Measurements from ENCODE around the gene VCAM1. TPM values are rescaled to one million over a fixed set of nuclear protein-coding genes. Genes with fewer than 3 reads are reported as not detected.

Gene VCAM1
- total RNA-seq, 2 donors from 2014 or later = 6.4 to 7.0 TPM

DNA sequence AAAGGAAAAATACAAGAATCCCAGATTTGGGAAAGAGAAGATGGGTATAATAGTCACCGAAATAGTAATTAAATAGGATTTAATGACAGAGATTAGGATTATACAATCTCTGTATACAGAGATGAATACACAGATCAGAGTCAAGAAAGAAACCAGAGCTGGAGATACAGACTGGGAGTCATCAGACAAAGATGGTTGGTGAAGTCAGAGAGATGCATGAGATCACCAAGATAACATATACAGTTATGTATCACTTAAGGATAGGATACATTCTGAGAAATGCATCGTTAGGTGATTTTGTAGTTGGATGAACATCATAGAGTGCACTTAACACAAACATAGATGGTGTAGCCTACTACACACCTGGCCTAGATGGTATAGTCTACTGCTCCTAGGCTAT is 49.8 kb downstream of the VCAM1 start:
- no peak for DNase-seq (ENCODE audit: low spot score)
- TF ChIP-seq, protein P1, sequence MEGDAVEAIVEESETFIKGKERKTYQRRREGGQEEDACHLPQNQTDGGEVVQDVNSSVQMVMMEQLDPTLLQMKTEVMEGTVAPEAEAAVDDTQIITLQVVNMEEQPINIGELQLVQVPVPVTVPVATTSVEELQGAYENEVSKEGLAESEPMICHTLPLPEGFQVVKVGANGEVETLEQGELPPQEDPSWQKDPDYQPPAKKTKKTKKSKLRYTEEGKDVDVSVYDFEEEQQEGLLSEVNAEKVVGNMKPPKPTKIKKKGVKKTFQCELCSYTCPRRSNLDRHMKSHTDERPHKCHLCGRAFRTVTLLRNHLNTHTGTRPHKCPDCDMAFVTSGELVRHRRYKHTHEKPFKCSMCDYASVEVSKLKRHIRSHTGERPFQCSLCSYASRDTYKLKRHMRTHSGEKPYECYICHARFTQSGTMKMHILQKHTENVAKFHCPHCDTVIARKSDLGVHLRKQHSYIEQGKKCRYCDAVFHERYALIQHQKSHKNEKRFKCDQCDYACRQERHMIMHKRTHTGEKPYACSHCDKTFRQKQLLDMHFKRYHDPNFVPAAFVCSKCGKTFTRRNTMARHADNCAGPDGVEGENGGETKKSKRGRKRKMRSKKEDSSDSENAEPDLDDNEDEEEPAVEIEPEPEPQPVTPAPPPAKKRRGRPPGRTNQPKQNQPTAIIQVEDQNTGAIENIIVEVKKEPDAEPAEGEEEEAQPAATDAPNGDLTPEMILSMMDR (IDR thresholded peaks at IDR 0.05) = no peak
- Histone ChIP-seq H3K4me1 (no peaks in the 10 kb centered on the region), H3K27ac (no peak overlapping the region), H3K4me3 (no peak overlapping the region), H3K9me3 (no peaks in the 10 kb centered on the region), H3K36me3 (no peaks in the 10 kb centered on the region), H3K27me3 (no peaks in the 10 kb centered on the region)

DNA sequence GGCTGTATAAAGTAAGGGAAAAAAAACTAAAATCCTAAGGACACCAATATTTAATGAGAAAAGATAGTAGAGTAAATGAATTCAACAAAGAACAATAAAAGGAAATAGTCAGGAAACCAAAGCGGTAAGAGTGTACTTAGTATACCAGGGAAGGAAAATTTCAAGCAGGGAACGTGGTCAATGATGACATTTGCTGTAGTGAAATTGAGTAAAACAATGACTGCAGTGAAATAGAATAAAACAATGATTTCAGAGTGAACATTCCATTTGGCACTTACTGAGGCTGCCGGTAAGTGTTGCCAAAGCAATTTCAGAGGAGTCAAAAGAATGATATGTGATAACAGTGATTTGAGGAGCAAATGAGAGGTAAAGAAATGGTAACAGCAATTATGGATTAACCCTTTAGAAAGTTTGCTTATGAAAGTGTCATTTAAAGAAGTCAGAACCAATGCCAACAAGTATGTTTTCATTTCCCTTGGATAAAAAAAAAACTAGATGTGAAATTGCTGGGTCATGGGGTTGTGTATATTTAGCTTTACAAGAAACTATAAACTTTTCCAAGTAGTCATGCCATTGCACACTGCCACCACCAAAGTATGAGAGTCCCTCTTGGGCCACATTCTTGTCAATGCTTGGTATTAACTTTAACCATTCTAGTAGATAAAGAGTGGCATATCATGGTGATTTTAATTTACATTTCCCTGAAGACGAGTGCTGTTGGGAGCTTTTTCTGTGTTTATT is 50.5 kb downstream of the VCAM1 start:
- TF ChIP-seq, protein P1 (IDR thresholded peaks at IDR 0.05) = no peak
- DNase-seq (ENCODE audit: low spot score) = no peak
- no peaks in the 10 kb centered on the region for H3K36me3 ChIP-seq
- no peaks in the 10 kb centered on the region for H3K9me3 ChIP-seq
- H3K4me1 ChIP-seq = no peaks in the 10 kb centered on the region
- H3K4me3 ChIP-seq = no peak overlapping the region
- no peaks in the 10 kb centered on the region for H3K27me3 ChIP-seq
- no peak overlapping the region for H3K27ac ChIP-seq

DNA sequence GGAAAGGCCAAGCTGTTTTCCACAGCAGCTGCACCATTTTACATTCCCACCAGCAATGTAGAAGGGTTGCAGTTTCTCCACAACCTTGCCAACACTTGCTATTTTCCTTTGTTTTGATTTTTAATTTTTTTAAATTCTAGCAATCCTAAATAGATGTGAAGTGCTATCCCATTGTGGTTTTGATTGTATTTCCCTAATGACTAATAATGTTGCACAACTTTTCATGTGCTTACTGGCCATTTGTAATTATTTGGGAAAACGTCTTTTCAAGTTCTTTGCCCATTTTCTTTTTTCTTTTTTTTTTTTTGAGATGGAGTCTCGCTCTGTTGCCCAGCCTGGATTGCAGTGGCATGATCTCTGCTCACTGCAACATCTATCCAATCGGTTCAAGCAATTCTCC is 53.9 kb downstream of the VCAM1 start:
- H3K27ac ChIP-seq = no peak overlapping the region
- no peak for DNase-seq (ENCODE audit: low spot score)
- no peaks in the 10 kb centered on the region for H3K27me3 ChIP-seq
- H3K9me3 ChIP-seq = no peaks in the 10 kb centered on the region
- H3K4me3 ChIP-seq = no peak overlapping the region
- no peaks in the 10 kb centered on the region for H3K36me3 ChIP-seq
- TF ChIP-seq, protein P1 (IDR thresholded peaks at IDR 0.05) = no peak
- H3K4me1 ChIP-seq = no peaks in the 10 kb centered on the region

DNA sequence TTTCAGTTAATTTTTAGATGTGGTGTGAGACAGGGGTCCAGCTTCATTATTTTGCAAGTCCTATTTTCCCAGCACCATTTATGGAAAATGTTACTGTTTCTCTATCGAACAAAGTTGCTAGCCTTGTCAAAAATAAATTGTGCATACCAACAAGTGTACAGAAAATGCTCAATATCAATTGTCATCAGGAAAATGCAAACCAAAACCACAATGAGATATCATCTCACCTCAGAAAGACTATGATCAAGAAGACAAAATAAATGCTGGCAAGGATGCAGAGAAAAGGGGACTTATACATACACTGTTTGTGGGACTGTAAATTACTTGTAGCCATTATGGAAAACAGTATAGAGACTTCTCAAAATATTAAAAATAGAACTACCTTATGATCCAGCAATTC is 54.8 kb downstream of the VCAM1 start:
- Histone ChIP-seq H3K27ac (no peak overlapping the region), H3K4me3 (no peak overlapping the region), H3K36me3 (no peaks in the 10 kb centered on the region), H3K4me1 (no peaks in the 10 kb centered on the region), H3K9me3 (no peaks in the 10 kb centered on the region), H3K27me3 (no peaks in the 10 kb centered on the region)
- TF ChIP-seq, protein P1 (IDR thresholded peaks at IDR 0.05) = no peak
- DNase-seq (ENCODE audit: low spot score) = no peak

DNA sequence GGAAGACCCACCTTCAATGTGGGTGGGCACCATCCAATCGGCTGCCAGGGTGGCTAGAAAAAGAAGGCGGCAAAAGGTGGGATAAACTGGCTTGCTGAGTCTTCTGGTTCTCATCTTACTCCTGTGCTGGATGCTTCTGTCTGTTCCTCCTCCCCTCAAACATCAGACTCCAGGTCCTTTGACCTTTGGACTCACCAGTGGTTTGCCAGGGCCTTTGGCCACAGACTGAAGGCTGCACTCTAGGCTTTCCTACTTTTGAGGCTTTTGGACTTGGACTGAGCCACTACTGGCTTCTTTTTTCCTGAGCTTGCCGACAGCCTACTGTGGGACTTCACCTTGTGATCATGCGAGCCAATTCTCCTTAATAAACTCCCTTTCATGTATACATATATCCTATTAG is 55.9 kb downstream of the VCAM1 start:
- no peaks in the 10 kb centered on the region for H3K4me1 ChIP-seq
- no peaks in the 10 kb centered on the region for H3K9me3 ChIP-seq
- H3K4me3 ChIP-seq = no peak overlapping the region
- H3K36me3 ChIP-seq = no peaks in the 10 kb centered on the region
- TF ChIP-seq, protein P1 (IDR thresholded peaks at IDR 0.05) = no peak
- H3K27ac ChIP-seq = no peak overlapping the region
- DNase-seq (ENCODE audit: low spot score) = no peak
- no peaks in the 10 kb centered on the region for H3K27me3 ChIP-seq

DNA sequence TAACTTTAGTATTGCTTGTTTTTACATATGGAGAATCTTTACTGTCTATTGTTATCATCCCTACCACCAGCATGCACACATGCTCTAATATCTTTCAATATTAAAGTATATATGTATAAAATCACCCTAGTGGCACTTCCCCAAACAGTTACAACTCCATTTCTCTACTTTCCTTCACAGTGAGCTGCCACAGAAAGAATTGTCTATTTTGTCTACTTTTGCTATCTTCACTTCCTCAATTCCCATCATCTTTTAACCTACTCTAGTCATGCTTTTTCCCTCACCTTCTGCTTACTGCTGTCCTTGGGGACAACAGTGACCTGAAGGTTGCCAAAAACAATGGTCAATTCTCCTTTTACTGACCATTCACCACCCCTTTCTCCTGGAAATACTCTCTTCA is 59.2 kb downstream of the VCAM1 start:
- H3K4me1 ChIP-seq = no peaks in the 10 kb centered on the region
- H3K4me3 ChIP-seq = no peak overlapping the region
- TF ChIP-seq, protein P1 (IDR thresholded peaks at IDR 0.05) = no peak
- no peak overlapping the region for H3K27ac ChIP-seq
- H3K27me3 ChIP-seq = no peaks in the 10 kb centered on the region
- no peaks in the 10 kb centered on the region for H3K9me3 ChIP-seq
- no peaks in the 10 kb centered on the region for H3K36me3 ChIP-seq
- no peak for DNase-seq (ENCODE audit: low spot score)

Measured in right atrium auricular region (tissue), 2 donors.